A549 (cell line): ENCODE data around the gene RIN2. TPM values are rescaled to one million over a fixed set of nuclear protein-coding genes. Genes with fewer than 3 reads are reported as not detected.
A peak's percentile ranks its signal among the peaks of the same experiment; 100 is the strongest.

Experiments
- ATAC-seq, 2 experiments: fragments of 200-7000 bp in 1 of 2; fragments of >200 bp in 1 of 2; cut with Nextera tagmentation in 1 of 2; cut with Tn5 transposase in 1 of 2; 3 replicates each; pipeline versions ENCODE4 v1.8.0 to v1.9.1; 2018 to 2020; ENCODE audit warnings: mild to moderate bottlenecking in 1 of 2, moderate library complexity in 1 of 2
- CTCF ChIA-PET: fragments of 300-600 bp; sonication (Branson Sonifier 250); formaldehyde crosslinking; extraction: SDS; loops from one replicate; lab custom pipeline; 2021; ENCODE audit warnings: antibody characterized with exemption, inconsistent platforms; lab: Yijun Ruan, JAX
- POLR2A ChIA-PET: fragments of 350-600 bp; formaldehyde crosslinking; extraction: SDS; loops from one replicate; lab custom pipeline; 2021; ENCODE audit warnings: antibody characterized with exemption, inconsistent platforms; lab: Yijun Ruan, JAX
- DNase-seq, 2 experiments: peaks; one replicate each; pipeline versions ENCODE4 v3.0.0 to v3.0.0-alpha.2; 2011 to 2016; ENCODE audit warnings: low read depth in 1 of 2, low spot score in 1 of 2
- FAIRE-seq: peaks from 2 replicates; lab custom pipeline; 2011; peaks lifted over from hg19 to GRCh38; lab: Jason Lieb, UNC
- H3K27ac ChIP-seq, 2 experiments: fragments of >200 bp; sonication (Bioruptor Twin); formaldehyde crosslinking; 3 replicates each; pipeline ENCODE4 v1.5.1; 2016 to 2017
- H3K4me1 ChIP-seq: fragments of >200 bp; sonication (Bioruptor Twin); formaldehyde crosslinking; 3 replicates; pipeline ENCODE4 v1.6.1; 2016
- H3K4me2 ChIP-seq: fragments of >200 bp; sonication (Bioruptor Twin); formaldehyde crosslinking; 3 replicates; pipeline ENCODE4 v1.6.1; 2016
- H3K4me3 ChIP-seq: fragments of >200 bp; sonication (Bioruptor Twin); formaldehyde crosslinking; 3 replicates; pipeline ENCODE4 v1.5.1; 2016
- H3K9me3 ChIP-seq: fragments of >200 bp; sonication (Bioruptor Twin); formaldehyde crosslinking; 3 replicates; pipeline ENCODE4 v1.6.1; 2016
- BCL3 ChIP-seq: fragments of >200 bp; sonication (Bioruptor Twin); formaldehyde crosslinking; IDR thresholded peaks from 3 replicates; pipeline ENCODE4 v1.6.1; 2016
- CBX2 ChIP-seq: fragments of 200-600 bp; sonication (generic); IDR thresholded peaks from 2 replicates; pipeline ENCODE4 v1.6.1; 2016; ENCODE audit warnings: low read depth, mild to moderate bottlenecking, borderline replicate concordance
- CBX8 ChIP-seq: fragments of 200-600 bp; sonication (generic); IDR thresholded peaks from 2 replicates; pipeline ENCODE4 v1.6.1; 2016
- CEBPB ChIP-seq, 2 experiments: fragments of >200 bp in 1 of 2; sonication (Bioruptor Twin) in 1 of 2; formaldehyde crosslinking in 1 of 2; IDR thresholded peaks; 2 replicates each; pipeline ENCODE4 v1.6.1; 2012 to 2016
- CHD4 ChIP-seq: fragments of 200-600 bp; sonication (generic); IDR thresholded peaks from 2 replicates; pipeline ENCODE4 v1.6.1; 2016; ENCODE audit warnings: antibody characterized with exemption, mild to moderate bottlenecking, borderline replicate concordance
- CTCF ChIP-seq: fragments of >200 bp; sonication (Bioruptor Twin); formaldehyde crosslinking; IDR thresholded peaks from 3 replicates; pipeline ENCODE4 v1.5.1; 2016
- EP300 ChIP-seq, 2 experiments: fragments of >200 bp; sonication (Bioruptor Twin); formaldehyde crosslinking; IDR thresholded peaks; 2 replicates in 1 of 2; 3 replicates in 1 of 2; pipeline ENCODE4 v1.6.1; 2016 to 2017
- FOSB ChIP-seq: fragments of 250-450 bp; sonication (Bioruptor Pico); IDR thresholded peaks from 2 replicates; pipeline ENCODE4 v1.5.0; 2020; ENCODE audit warnings: mild to moderate bottlenecking, moderate library complexity
- HEYL ChIP-seq: fragments of 250-450 bp; sonication (Bioruptor Pico); IDR thresholded peaks from 2 replicates; pipeline ENCODE4 v1.8.0; 2021; ENCODE audit warnings: mild to moderate bottlenecking, moderate library complexity
- HMGXB4 ChIP-seq: fragments of 250-450 bp; sonication (Bioruptor Pico); IDR thresholded peaks from 2 replicates; pipeline ENCODE4 v1.5.0; 2021; ENCODE audit warnings: mild to moderate bottlenecking, moderate library complexity, borderline replicate concordance
- HOXA7 ChIP-seq: fragments of 250-450 bp; sonication (Bioruptor Pico); IDR thresholded peaks from 2 replicates; pipeline ENCODE4 v1.5.0; 2020; ENCODE audit warnings: mild to moderate bottlenecking, moderate library complexity
- JUN ChIP-seq, 2 experiments: fragments of >200 bp; sonication (Bioruptor Twin); formaldehyde crosslinking; IDR thresholded peaks; 2 replicates in 1 of 2; 3 replicates in 1 of 2; pipeline ENCODE4 v1.6.1; 2016 to 2017
- MAFK ChIP-seq: fragments of 450-650 bp; IDR thresholded peaks from 2 replicates; pipeline ENCODE4 v1.6.1; 2014; ENCODE audit not compliant: partially characterized antibody
- MAX ChIP-seq: IDR thresholded peaks from 2 replicates; pipeline ENCODE4 v1.6.1; 2012
- MAZ ChIP-seq: fragments of 150-350 bp; IDR thresholded peaks from 2 replicates; pipeline ENCODE4 v1.6.1; 2014; ENCODE audit warnings: antibody characterized with exemption, low read depth, low read length, borderline replicate concordance
- MYC ChIP-seq: IDR thresholded peaks from 2 replicates; pipeline ENCODE4 v1.6.1; 2012; ENCODE audit warnings: mild to moderate bottlenecking, inconsistent platforms, low read length, improper control_type of control experiment, borderline replicate concordance
- NFE2L2 ChIP-seq: fragments of 150-350 bp; conservative IDR thresholded peaks from 2 replicates; pipeline ENCODE4 v1.6.1; 2014; ENCODE audit warnings: low read length
- RAD21 ChIP-seq, 2 experiments: fragments of >200 bp in 1 of 2; sonication (Bioruptor Twin) in 1 of 2; formaldehyde crosslinking in 1 of 2; IDR thresholded peaks in 1 of 2; conservative IDR thresholded peaks in 1 of 2; 2 replicates in 1 of 2; 3 replicates in 1 of 2; pipeline ENCODE4 v1.6.1; 2012 to 2018; ENCODE audit warnings: inconsistent platforms in 1 of 2
- RARB ChIP-seq: fragments of 250-450 bp; sonication (Bioruptor Pico); IDR thresholded peaks from 2 replicates; pipeline ENCODE4 v1.8.0; 2021; ENCODE audit warnings: mild to moderate bottlenecking, moderate library complexity
- RCOR1 ChIP-seq: fragments of 150-350 bp; IDR thresholded peaks from 2 replicates; pipeline ENCODE4 v1.6.1; 2014; ENCODE audit warnings: antibody characterized with exemption, low read length, low read depth
- REST ChIP-seq: fragments of 200-600 bp; sonication (generic); IDR thresholded peaks from 2 replicates; pipeline ENCODE4 v1.6.1; 2016; ENCODE audit warnings: antibody characterized with exemption, mild to moderate bottlenecking, moderate library complexity
- SREBF2 ChIP-seq: fragments of 450-650 bp; IDR thresholded peaks from 2 replicates; pipeline ENCODE4 v1.6.1; 2014; ENCODE audit warnings: mild to moderate bottlenecking, moderate library complexity
- TFCP2L1 ChIP-seq: fragments of 250-450 bp; sonication (Bioruptor Pico); IDR thresholded peaks from 2 replicates; pipeline ENCODE4 v1.5.0; 2021; ENCODE audit warnings: mild to moderate bottlenecking
- WGBS: methylation state at CpG from one replicate; pipeline ENCODE4 v1.1.6; 2017; ENCODE audit errors: missing lambda C conversion rate; 5-methylcytosine and 5-hydroxymethylcytosine counted together
- polyA plus RNA-seq, 4 experiments: library from polyadenylated mRNA; depleted of rRNA in 3 of 4; stranded (reverse); fragments of >200 nt; fragmentation: RNase III in 1 of 4; extraction: RNeasy Plus Mini Kit Qiagen cat#74134 plus additional on column Dnase treatment in 1 of 4; gene quantifications; 2 replicates in 3 of 4; 3 replicates in 1 of 4; pipeline ENCODE4 v1.2.3, GENCODE V29; 2011 to 2017
- TF ChIP-seq, protein P1 (sequence below): IDR thresholded peaks from 2 replicates; pipeline ENCODE4 v1.6.1; 2012; ENCODE audit warnings: low read depth, borderline replicate concordance

The RIN2 gene
- polyA plus RNA-seq, 2 of the 4 experiments (the other 2 are of a cell fraction) = 22.4 to 34.7 TPM

- TF ChIP-seq REST = no peak
- TF ChIP-seq, protein P1, sequence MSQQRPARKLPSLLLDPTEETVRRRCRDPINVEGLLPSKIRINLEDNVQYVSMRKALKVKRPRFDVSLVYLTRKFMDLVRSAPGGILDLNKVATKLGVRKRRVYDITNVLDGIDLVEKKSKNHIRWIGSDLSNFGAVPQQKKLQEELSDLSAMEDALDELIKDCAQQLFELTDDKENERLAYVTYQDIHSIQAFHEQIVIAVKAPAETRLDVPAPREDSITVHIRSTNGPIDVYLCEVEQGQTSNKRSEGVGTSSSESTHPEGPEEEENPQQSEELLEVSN = no peak
- no peak for TF ChIP-seq HEYL
- no peak for TF ChIP-seq FOSB (CRISPR knock-in tag)
- no peak for TF ChIP-seq MAZ
- no peak for TF ChIP-seq MYC
- TF ChIP-seq CBX2 = no peak
- TF ChIP-seq BCL3 = no peak
- no peak for TF ChIP-seq TFCP2L1
These were observed 27.4 kb upstream of the RIN2 start (continued) for GRCh38 chr20:19730706-19731105.

DNA sequence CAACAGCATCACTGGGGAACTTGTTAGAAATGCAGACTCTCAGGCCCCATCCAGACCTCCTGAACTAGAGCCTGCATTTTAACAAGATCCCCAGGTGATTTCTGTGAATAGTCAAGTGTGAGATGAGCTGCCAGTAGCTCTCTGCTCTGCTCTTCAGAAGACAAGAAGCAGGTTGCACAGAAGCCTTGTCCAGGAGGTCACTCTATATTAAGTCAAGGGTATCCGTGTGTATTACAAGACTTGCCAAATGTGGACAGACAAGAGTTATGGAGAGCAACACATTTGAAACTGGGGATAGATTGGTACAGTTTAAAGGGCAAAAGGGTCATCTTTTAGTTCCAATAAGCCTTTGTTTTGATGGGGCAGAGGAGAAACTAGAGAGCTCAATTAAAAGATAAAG, 23.2 kb upstream of the RIN2 start:
- DNase-seq (no peak), FAIRE-seq (no peak), ATAC-seq (no peak)
- POLR2A ChIA-PET = interaction anchor here (1.3 kb wide), 1 partner anchor 23 kb away, joined by 6 read pairs; the partner anchor contains the start of gene RIN2
- Histone ChIP-seq H3K4me2 (peak overlapping the region; percentile 72), H3K4me1 (peaks cover 39% of the 10 kb centered on the region), H3K9me3 (no peaks in the 10 kb centered on the region), H3K27ac (peak overlapping the region; percentile 78 to 84), H3K4me3 (no peak overlapping the region)
- 90% methylated on average over 1 of the region's 1 CpG for WGBS
- CTCF ChIA-PET = interaction anchor here (0.8 kb wide), 1 partner anchor 45 kb away, joined by 4 read pairs; no protein-coding TSS in a partner anchor
- no peak for TF ChIP-seq NFE2L2
- TF ChIP-seq HOXA7 (CRISPR knock-in tag) = no peak
- no peak for TF ChIP-seq CBX8
- TF ChIP-seq BCL3 = no peak

DNA sequence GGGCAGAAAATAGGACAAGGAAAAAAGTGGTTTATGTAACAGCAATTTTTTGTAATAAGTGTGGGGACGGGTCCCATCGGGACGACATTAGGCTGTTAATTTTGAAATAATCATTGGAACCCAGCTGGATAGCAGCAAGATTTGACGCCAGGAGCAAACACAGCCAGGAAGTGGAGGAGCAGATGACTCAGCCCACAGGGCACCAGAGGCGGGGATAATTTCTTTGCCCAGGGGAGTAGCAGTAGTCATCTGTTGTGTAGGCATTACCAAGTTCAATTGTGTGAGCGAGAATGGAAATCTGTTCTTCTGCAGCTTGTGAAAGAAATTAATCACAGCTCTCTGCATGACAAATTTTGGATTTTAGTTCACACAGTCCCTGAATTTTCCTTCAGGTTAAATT, 22.6 kb upstream of the RIN2 start:
- WGBS = 1% methylated on average over 6 of the region's 6 CpGs
- ChIA-PET CTCF (no interaction called here), POLR2A (interaction anchor here (0.7 to 1.3 kb wide), 2 partner anchors 22 to 149 kb away, joined by 3 to 6 read pairs; partner anchors contain the start of gene RIN2)
- peak overlapping the region; percentile 72 for H3K4me2 ChIP-seq
- ATAC-seq (peak; percentile 98), DNase-seq (peak; percentile 86 to 95), FAIRE-seq (peak; percentile 98)
- H3K4me1 ChIP-seq = peaks cover 39% of the 10 kb centered on the region
- peak overlapping the region; percentile 78 to 84 for H3K27ac ChIP-seq
- no peak overlapping the region for H3K4me3 ChIP-seq
- no peaks in the 10 kb centered on the region for H3K9me3 ChIP-seq
- TF ChIP-seq CTCF (no peak), MAX (peak; percentile 70; the same call in 1 of the 2 replicates), MYC (no peak), MAFK (no peak), RAD21 (conservative IDR thresholded peaks at IDR 0.05 in 1 of 2, IDR thresholded peaks at IDR 0.05 in 1 of 2) (peak in 1 of 2 experiments; percentile 9; a peak in 1 of 5 replicates), EP300 (IDR thresholded peaks at IDR 0.05) (peak in 1 of 2 experiments; percentile 37; a peak in 1 of 5 replicates), CEBPB (IDR thresholded peaks at IDR 0.05) (peak; percentile 39 to 47; a peak in 1 of 4 replicates), CHD4 (no peak; the same call in 1 of the 2 replicates), HMGXB4 (CRISPR knock-in tag) (no peak), JUN (IDR thresholded peaks at IDR 0.05) (peak; percentile 16 to 66; a peak in 2 of 5 replicates), NFE2L2 (no peak), RCOR1 (no peak), SREBF2 (no peak), RARB (CRISPR knock-in tag) (no peak)
